ENCODE data around the gene ATP6AP2. TPM values are rescaled to one million over a fixed set of nuclear protein-coding genes. Genes with fewer than 3 reads are reported as not detected.

The ATP6AP2 gene
- total RNA-seq, 1 experiment from 2014 or later: 72.7 TPM

- H3K9me3 ChIP-seq (ENCODE audit: control insufficient read depth, insufficient read depth, low read depth, low read length): no peaks in the 10 kb centered on the region
- H3K36me3 ChIP-seq (ENCODE audit: control insufficient read depth, insufficient read depth, low read length): no peaks in the 10 kb centered on the region
- ATAC-seq (no peak), DNase-seq (ENCODE audit: low read depth, low spot score) (no peak)
- no peaks in the 10 kb centered on the region for H3K27me3 ChIP-seq (ENCODE audit: control insufficient read depth, insufficient read depth, low read length)
- TF ChIP-seq REST (IDR thresholded peaks at IDR 0.05; ENCODE audit: insufficient read depth in 1 of 2, low read depth in 2 of 2, low read length in 1 of 2): no peak
- TF ChIP-seq TCF7L2 (IDR thresholded peaks at IDR 0.05; ENCODE audit: low read depth, low read length): no peak
- TF ChIP-seq, protein P1, sequence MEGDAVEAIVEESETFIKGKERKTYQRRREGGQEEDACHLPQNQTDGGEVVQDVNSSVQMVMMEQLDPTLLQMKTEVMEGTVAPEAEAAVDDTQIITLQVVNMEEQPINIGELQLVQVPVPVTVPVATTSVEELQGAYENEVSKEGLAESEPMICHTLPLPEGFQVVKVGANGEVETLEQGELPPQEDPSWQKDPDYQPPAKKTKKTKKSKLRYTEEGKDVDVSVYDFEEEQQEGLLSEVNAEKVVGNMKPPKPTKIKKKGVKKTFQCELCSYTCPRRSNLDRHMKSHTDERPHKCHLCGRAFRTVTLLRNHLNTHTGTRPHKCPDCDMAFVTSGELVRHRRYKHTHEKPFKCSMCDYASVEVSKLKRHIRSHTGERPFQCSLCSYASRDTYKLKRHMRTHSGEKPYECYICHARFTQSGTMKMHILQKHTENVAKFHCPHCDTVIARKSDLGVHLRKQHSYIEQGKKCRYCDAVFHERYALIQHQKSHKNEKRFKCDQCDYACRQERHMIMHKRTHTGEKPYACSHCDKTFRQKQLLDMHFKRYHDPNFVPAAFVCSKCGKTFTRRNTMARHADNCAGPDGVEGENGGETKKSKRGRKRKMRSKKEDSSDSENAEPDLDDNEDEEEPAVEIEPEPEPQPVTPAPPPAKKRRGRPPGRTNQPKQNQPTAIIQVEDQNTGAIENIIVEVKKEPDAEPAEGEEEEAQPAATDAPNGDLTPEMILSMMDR (IDR thresholded peaks at IDR 0.05): no peak
- no peak for TF ChIP-seq SIN3A (IDR thresholded peaks at IDR 0.05; ENCODE audit: borderline replicate concordance, insufficient read depth, low read depth, low read length)
- no peak for TF ChIP-seq POLR2AphosphoS5 (IDR thresholded peaks at IDR 0.05; ENCODE audit: low read depth, low read length)
- no peak overlapping the region for H3K27ac ChIP-seq (ENCODE audit: low read length)
- in situ Hi-C loops (cut with HindIII; ENCODE audit: low pct_unique_long_range_greater_than_20kb, low sequenced_read_pairs) (no loop called here), intact Hi-C loops (cut with micrococcal nuclease; ENCODE audit: unreplicated experiment) (no loop called here)
- no peak overlapping the region for H3K4me3 ChIP-seq (ENCODE audit: low read depth in 2 of 2, low read length in 2 of 2)
- BruUV-seq (replicated peaks): no TSS peak
- no peaks in the 10 kb centered on the region for H3K4me1 ChIP-seq (ENCODE audit: control insufficient read depth, insufficient read depth, low read length)
- POLR2A ChIA-PET: no interaction called here
- CTCF ChIA-PET: no interaction called here
These were observed 17.0 kb upstream of the ATP6AP2 start for GRCh38 chrX:40563784-40564183.

DNA sequence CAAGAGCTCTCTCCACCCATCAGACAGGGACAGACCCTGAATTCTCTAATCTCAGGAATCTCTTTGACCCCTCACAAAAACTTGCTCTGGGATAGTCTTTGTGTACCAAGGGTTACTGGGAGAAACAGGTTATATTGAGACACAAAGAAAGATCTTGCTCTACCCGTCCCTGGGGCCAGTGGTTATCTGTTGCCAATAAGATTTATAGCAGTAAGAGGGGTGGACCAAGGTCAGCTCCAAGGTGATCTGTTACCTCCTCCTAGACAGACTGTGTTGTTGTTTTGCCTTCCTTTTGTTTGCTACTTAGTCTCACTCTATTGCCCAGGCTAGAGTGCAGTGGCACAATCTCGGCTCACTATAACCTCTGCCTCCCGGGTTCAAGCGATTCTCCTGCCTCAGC is 16.3 kb upstream of the ATP6AP2 start:
- Histone ChIP-seq H3K27ac (ENCODE audit: low read length) (no peak overlapping the region), H3K9me3 (ENCODE audit: control insufficient read depth, insufficient read depth, low read depth, low read length) (no peaks in the 10 kb centered on the region), H3K27me3 (ENCODE audit: control insufficient read depth, insufficient read depth, low read length) (no peaks in the 10 kb centered on the region), H3K36me3 (ENCODE audit: control insufficient read depth, insufficient read depth, low read length) (no peaks in the 10 kb centered on the region), H3K4me3 (ENCODE audit: low read depth in 2 of 2, low read length in 2 of 2) (no peak overlapping the region), H3K4me1 (ENCODE audit: control insufficient read depth, insufficient read depth, low read length) (no peaks in the 10 kb centered on the region)
- ChIA-PET CTCF (no interaction called here), POLR2A (no interaction called here)
- no peak for TF ChIP-seq POLR2AphosphoS5 (IDR thresholded peaks at IDR 0.05; ENCODE audit: low read depth, low read length)
- TF ChIP-seq SIN3A (IDR thresholded peaks at IDR 0.05; ENCODE audit: borderline replicate concordance, insufficient read depth, low read depth, low read length): no peak
- TF ChIP-seq, protein P1 (IDR thresholded peaks at IDR 0.05): no peak
- TF ChIP-seq REST (IDR thresholded peaks at IDR 0.05; ENCODE audit: insufficient read depth in 1 of 2, low read depth in 2 of 2, low read length in 1 of 2): no peak
- no peak for TF ChIP-seq TCF7L2 (IDR thresholded peaks at IDR 0.05; ENCODE audit: low read depth, low read length)
- in situ Hi-C loops (cut with HindIII; ENCODE audit: low pct_unique_long_range_greater_than_20kb, low sequenced_read_pairs): no loop called here
- no TSS peak for BruUV-seq (replicated peaks)
- DNase-seq (ENCODE audit: low read depth, low spot score) (no peak), ATAC-seq (no peak)
- intact Hi-C loops (cut with micrococcal nuclease; ENCODE audit: unreplicated experiment): no loop called here
